SJCRH30 (cell line): ENCODE data around the gene CAPN14. TPM values are rescaled to one million over a fixed set of nuclear protein-coding genes. Genes with fewer than 3 reads are reported as not detected.

ENCODE experiments used
- DNase-seq, 2 experiments: peaks; one replicate each; pipeline ENCODE4 v3.0.0-alpha.2; 2015 to 2020
- H3K27ac ChIP-seq: fragments of 250-450 bp; sonication (Bioruptor Pico); 2 replicates; pipeline ENCODE4 v1.5.1; 2020; ENCODE audit warnings: mild to moderate bottlenecking, moderate library complexity
- H3K27me3 ChIP-seq: fragments of 250-450 bp; sonication (Bioruptor Pico); 2 replicates; pipeline ENCODE4 v1.5.1; 2020; ENCODE audit warnings: mild to moderate bottlenecking, moderate library complexity
- H3K36me3 ChIP-seq: fragments of 250-450 bp; sonication (Bioruptor Pico); 2 replicates; pipeline ENCODE4 v1.5.1; 2020; ENCODE audit warnings: mild to moderate bottlenecking, moderate library complexity
- H3K4me1 ChIP-seq: fragments of 250-450 bp; sonication (Bioruptor Pico); 2 replicates; pipeline ENCODE4 v1.5.1; 2020; ENCODE audit warnings: mild to moderate bottlenecking, moderate library complexity
- H3K4me3 ChIP-seq: fragments of 250-450 bp; sonication (Bioruptor Pico); 2 replicates; pipeline ENCODE4 v1.5.1; 2020; ENCODE audit warnings: mild to moderate bottlenecking, moderate library complexity
- H3K9me3 ChIP-seq: fragments of 250-450 bp; sonication (Bioruptor Pico); replicated peaks from 2 replicates; pipeline ENCODE4 v1.5.1; 2020; ENCODE audit warnings: mild to moderate bottlenecking, moderate library complexity
- total RNA-seq: library from RNA; depleted of rRNA; stranded (reverse); fragments of >200 nt; shearing (Covaris generic); gene quantifications from 2 replicates; pipeline ENCODE4 v1.2.3, GENCODE V29; 2014

CAPN14 gene
- total RNA-seq, 1 experiment from 2014 or later, result not detected

GRCh38 chr2:31203916-31204315 lies 13.4 kb downstream of the CAPN14 start:
- no peaks in the 10 kb centered on the region for H3K36me3 ChIP-seq
- H3K4me3 ChIP-seq, result no peak overlapping the region
- H3K27me3 ChIP-seq, result peaks cover 26% of the 10 kb centered on the region
- no peak for DNase-seq
- no peaks in the 10 kb centered on the region for H3K9me3 ChIP-seq
- no peaks in the 10 kb centered on the region for H3K4me1 ChIP-seq
- H3K27ac ChIP-seq, result no peak overlapping the region

- no peak overlapping the region for H3K4me3 ChIP-seq
- no peak overlapping the region for H3K27ac ChIP-seq
- no peaks in the 10 kb centered on the region for H3K36me3 ChIP-seq
- no peak for DNase-seq
- peaks cover 30% of the 10 kb centered on the region for H3K27me3 ChIP-seq
- H3K4me1 ChIP-seq, result no peaks in the 10 kb centered on the region
- no peaks in the 10 kb centered on the region for H3K9me3 ChIP-seq
Measured at GRCh38 chr2:31202833-31203232, 14.5 kb downstream of the CAPN14 start.

GRCh38 chr2:31202041-31202440 lies 15.3 kb downstream of the CAPN14 start:
- peaks cover 28% of the 10 kb centered on the region for H3K27me3 ChIP-seq
- DNase-seq, result no peak
- H3K9me3 ChIP-seq, result no peaks in the 10 kb centered on the region
- no peak overlapping the region for H3K27ac ChIP-seq
- no peak overlapping the region for H3K4me3 ChIP-seq
- H3K4me1 ChIP-seq, result no peaks in the 10 kb centered on the region
- H3K36me3 ChIP-seq, result no peaks in the 10 kb centered on the region

GRCh38 chr2:31200972-31201371 lies 16.3 kb downstream of the CAPN14 start:
- Histone ChIP-seq H3K4me3 (no peak overlapping the region), H3K27ac (no peak overlapping the region), H3K27me3 (peaks cover 25% of the 10 kb centered on the region), H3K4me1 (no peaks in the 10 kb centered on the region), H3K9me3 (no peaks in the 10 kb centered on the region), H3K36me3 (no peaks in the 10 kb centered on the region)
- no peak for DNase-seq

GRCh38 chr2:31199206-31199605 lies 18.1 kb downstream of the CAPN14 start:
- no peaks in the 10 kb centered on the region for H3K9me3 ChIP-seq
- no peaks in the 10 kb centered on the region for H3K36me3 ChIP-seq
- H3K4me3 ChIP-seq, result no peak overlapping the region
- no peak overlapping the region for H3K27ac ChIP-seq
- DNase-seq, result no peak
- H3K4me1 ChIP-seq, result no peaks in the 10 kb centered on the region
- H3K27me3 ChIP-seq, result peaks cover 33% of the 10 kb centered on the region

DNA sequence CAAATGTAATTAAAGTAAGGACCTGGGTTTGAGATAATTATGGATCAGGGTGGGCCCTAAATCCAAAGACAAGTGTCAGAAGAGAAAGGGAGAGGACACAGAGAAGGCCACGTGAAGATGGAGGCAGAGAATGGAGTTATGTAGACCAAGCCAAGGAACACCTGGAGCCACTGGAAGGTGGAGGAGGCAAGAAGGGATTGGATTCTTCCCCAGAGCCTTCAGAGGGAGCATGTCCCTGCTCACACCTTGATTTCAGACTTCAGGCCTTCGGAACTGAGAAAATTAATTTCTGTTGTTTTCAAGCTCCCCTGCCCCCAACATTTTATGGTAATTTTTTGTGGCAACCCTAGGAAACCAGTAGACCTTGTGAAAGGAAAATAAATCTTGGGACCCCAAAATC lies 19.6 kb downstream of the CAPN14 start:
- Histone ChIP-seq H3K9me3 (no peaks in the 10 kb centered on the region), H3K27me3 (peaks cover 45% of the 10 kb centered on the region), H3K4me3 (no peak overlapping the region), H3K27ac (no peak overlapping the region), H3K4me1 (no peaks in the 10 kb centered on the region), H3K36me3 (no peaks in the 10 kb centered on the region)
- DNase-seq, result no peak

DNA sequence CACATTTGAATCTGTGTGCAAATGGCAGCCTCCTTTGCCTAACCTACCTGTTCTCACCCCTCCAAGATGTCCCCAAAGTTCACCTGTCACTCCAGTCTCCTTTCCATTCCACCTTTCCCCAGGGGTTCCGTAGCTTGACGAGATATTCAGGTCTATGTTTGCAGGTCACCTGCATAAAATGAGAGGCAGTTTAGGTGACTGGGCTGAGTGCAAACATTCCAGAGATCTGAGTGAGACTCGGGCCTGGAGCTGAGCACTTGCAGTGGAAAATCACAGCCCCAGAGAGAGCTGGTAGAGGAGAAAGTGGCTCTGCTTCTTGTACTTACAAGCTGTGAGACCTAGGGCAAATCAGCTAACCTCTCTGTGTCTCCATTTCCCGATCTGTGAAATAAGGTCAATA lies 20.1 kb downstream of the CAPN14 start:
- H3K27ac ChIP-seq, result no peak overlapping the region
- no peak for DNase-seq
- H3K4me3 ChIP-seq, result no peak overlapping the region
- H3K4me1 ChIP-seq, result no peaks in the 10 kb centered on the region
- no peaks in the 10 kb centered on the region for H3K9me3 ChIP-seq
- H3K36me3 ChIP-seq, result no peaks in the 10 kb centered on the region
- H3K27me3 ChIP-seq, result peaks cover 40% of the 10 kb centered on the region

DNA sequence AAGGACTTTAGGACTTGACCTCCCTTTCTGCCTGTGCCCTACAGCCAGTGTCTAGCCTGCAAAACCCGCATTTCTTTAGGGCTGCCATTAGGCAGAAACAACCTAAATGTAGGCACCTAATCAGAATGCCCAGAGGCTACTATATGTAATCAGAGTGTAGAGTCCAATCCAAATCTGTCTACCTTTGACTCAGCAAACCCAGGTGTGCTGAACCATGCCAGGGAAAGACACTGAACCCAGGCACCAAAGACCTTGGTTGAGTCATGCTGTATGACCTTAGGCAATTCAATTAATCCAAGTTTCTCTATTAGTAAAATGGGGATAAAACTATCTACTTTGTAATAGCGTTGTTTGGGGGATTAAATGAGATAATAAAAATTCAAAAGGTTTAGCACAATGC lies 20.7 kb downstream of the CAPN14 start:
- Histone ChIP-seq H3K4me3 (no peak overlapping the region), H3K27ac (no peak overlapping the region), H3K9me3 (no peaks in the 10 kb centered on the region), H3K4me1 (no peaks in the 10 kb centered on the region), H3K27me3 (peaks cover 37% of the 10 kb centered on the region), H3K36me3 (no peaks in the 10 kb centered on the region)
- no peak for DNase-seq

DNA sequence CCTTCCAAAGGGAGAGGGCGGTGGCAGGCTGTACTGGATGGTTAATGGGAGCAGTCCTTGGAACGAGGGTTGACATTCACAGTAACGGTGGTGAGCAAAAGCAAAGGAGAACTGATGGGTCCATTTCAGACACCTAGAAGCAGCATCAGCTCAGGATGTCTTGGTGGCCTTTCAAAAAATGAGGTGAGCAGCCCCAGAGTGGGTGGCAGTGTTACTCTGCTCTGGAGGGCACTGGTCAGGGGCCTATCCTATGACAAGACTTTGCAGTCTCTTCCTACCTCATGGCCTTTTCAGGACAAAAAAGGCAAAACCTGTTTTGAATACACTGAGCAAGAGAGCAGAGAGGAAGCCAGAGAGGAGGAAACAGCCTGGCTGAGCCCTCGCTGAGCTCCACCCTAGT lies 23.5 kb downstream of the CAPN14 start:
- no peak for DNase-seq
- Histone ChIP-seq H3K27ac (no peak overlapping the region), H3K27me3 (peaks cover 40% of the 10 kb centered on the region)

GRCh38 chr2:31192851-31193392 lies 24.4 kb downstream of the CAPN14 start:
- Histone ChIP-seq H3K36me3 (no peaks in the 10 kb centered on the region), H3K4me1 (no peaks in the 10 kb centered on the region; the same call in 1 of the 2 replicates), H3K27me3 (peaks cover 41% of the 10 kb centered on the region), H3K9me3 (no peaks in the 10 kb centered on the region), H3K4me3 (no peak overlapping the region), H3K27ac (no peak overlapping the region)
- peak in 1 of 2 experiments; percentile 34 for DNase-seq

More for the DNA sequence above, 23.5 kb downstream of the CAPN14 start:
- H3K4me3 ChIP-seq, result no peak overlapping the region
- H3K4me1 ChIP-seq, result no peaks in the 10 kb centered on the region
- H3K9me3 ChIP-seq, result no peaks in the 10 kb centered on the region
- H3K36me3 ChIP-seq, result no peaks in the 10 kb centered on the region

GRCh38 chr2:31192396-31192795 lies 24.9 kb downstream of the CAPN14 start:
- DNase-seq, result no peak
- Histone ChIP-seq H3K4me1 (no peaks in the 10 kb centered on the region; the same call in 1 of the 2 replicates), H3K27me3 (peaks cover 44% of the 10 kb centered on the region), H3K36me3 (no peaks in the 10 kb centered on the region), H3K27ac (no peak overlapping the region), H3K4me3 (no peak overlapping the region), H3K9me3 (no peaks in the 10 kb centered on the region)

DNA sequence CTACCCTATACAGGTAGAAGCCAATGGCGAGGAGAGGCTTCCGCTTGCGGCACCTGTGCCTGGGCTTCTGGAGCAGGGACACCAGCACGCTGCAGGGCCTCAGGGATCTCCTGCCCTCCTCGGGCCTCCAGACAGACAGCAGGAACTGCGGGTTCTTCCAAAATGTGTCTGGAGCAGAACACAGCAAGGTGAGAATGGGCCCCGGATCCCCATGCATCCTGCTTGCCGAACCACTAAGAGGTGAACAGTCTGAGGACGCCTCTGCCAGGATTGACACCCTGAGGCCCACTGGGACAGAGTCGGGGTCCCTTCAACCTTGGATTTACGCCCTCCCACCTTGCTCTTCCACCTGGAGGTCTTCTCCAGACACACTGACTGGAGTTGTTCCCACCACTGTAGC lies 25.4 kb downstream of the CAPN14 start:
- Histone ChIP-seq H3K36me3 (no peaks in the 10 kb centered on the region), H3K27me3 (peaks cover 44% of the 10 kb centered on the region), H3K27ac (no peak overlapping the region), H3K4me1 (no peaks in the 10 kb centered on the region; the same call in 1 of the 2 replicates), H3K4me3 (no peak overlapping the region), H3K9me3 (no peaks in the 10 kb centered on the region)
- DNase-seq, result no peak

GRCh38 chr2:31190188-31190587 lies 27.1 kb downstream of the CAPN14 start:
- H3K4me3 ChIP-seq, result no peak overlapping the region
- DNase-seq, result no peak
- peaks cover 44% of the 10 kb centered on the region for H3K27me3 ChIP-seq
- H3K27ac ChIP-seq, result no peak overlapping the region
- no peaks in the 10 kb centered on the region for H3K9me3 ChIP-seq
- H3K36me3 ChIP-seq, result no peaks in the 10 kb centered on the region
- no peaks in the 10 kb centered on the region; the same call in 1 of the 2 replicates for H3K4me1 ChIP-seq

- peaks cover 35% of the 10 kb centered on the region for H3K27me3 ChIP-seq
- no peak overlapping the region for H3K4me3 ChIP-seq
- no peaks in the 10 kb centered on the region for H3K36me3 ChIP-seq
- no peaks in the 10 kb centered on the region; the same call in 1 of the 2 replicates for H3K4me1 ChIP-seq
- DNase-seq, result no peak
- H3K9me3 ChIP-seq, result no peaks in the 10 kb centered on the region
- H3K27ac ChIP-seq, result no peak overlapping the region
Measured at GRCh38 chr2:31189141-31189540, 28.2 kb downstream of the CAPN14 start.

- no peaks in the 10 kb centered on the region for H3K9me3 ChIP-seq
- H3K4me1 ChIP-seq, result no peaks in the 10 kb centered on the region; the same call in 1 of the 2 replicates
- H3K27me3 ChIP-seq, result peaks cover 27% of the 10 kb centered on the region
- no peak overlapping the region for H3K27ac ChIP-seq
- no peak overlapping the region for H3K4me3 ChIP-seq
- no peak for DNase-seq
- H3K36me3 ChIP-seq, result no peaks in the 10 kb centered on the region
Measured at GRCh38 chr2:31188131-31188530, 29.2 kb downstream of the CAPN14 start.

DNA sequence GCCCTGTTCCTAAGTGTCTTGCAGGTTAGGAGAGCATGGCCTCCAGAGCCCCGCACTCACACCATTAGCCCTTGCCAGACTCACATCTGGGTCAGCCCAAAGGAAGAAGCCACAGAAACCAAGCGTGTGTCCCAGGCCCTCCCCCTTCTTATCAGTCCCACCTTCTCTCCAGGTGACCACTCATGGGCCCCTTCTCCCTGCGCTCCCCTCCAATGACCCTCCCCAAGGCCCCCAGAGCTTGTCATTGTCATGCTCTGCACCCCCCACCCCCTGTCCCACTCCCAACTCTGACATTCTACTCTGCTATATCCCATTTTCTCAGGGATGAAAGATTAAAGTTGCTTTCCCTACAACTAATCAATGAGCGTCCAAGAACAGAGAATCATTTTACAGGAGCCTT lies 30.1 kb downstream of the CAPN14 start:
- Histone ChIP-seq H3K36me3 (no peaks in the 10 kb centered on the region), H3K27me3 (peaks cover 24% of the 10 kb centered on the region), H3K4me1 (no peaks in the 10 kb centered on the region; the same call in 1 of the 2 replicates), H3K27ac (no peak overlapping the region), H3K4me3 (no peak overlapping the region), H3K9me3 (no peaks in the 10 kb centered on the region)
- DNase-seq, result no peak
